Inflammatory macrophage treated with lipopolysaccharide for 4 hours (primary cell): ENCODE results near the gene KIAA1614.
A peak's percentile ranks its signal among the peaks of the same experiment; 100 is the strongest.
"Not testable (repeated sequence)": the region's sequence is repeated elsewhere in the genome, so short reads cannot be mapped to it uniquely, and the experiment has no call there.

Experiments used
- DNase-seq: peaks from one replicate; pipeline ENCODE4 v3.0.0-alpha.2; 2020

Gene KIAA1614

GRCh38 chr1:180946541-180947498, 34.1 kb downstream of the KIAA1614 start:
- DNase-seq: no peak

GRCh38 chr1:180947499-180947885, 34.8 kb downstream of the KIAA1614 start:
- DNase-seq: no peak

GRCh38 chr1:180947901-180948640, 35.4 kb downstream of the KIAA1614 start:
- DNase-seq: no peak

- peak; percentile 21 for DNase-seq
Measured at GRCh38 chr1:180948641-180949615, 36.2 kb downstream of the KIAA1614 start.

- DNase-seq: no peak
Measured at GRCh38 chr1:180949616-180950000, 36.9 kb downstream of the KIAA1614 start.

GRCh38 chr1:180950321-180950720, 37.6 kb downstream of the KIAA1614 start:
- no peak for DNase-seq

GRCh38 chr1:180951186-180951745, 38.6 kb downstream of the KIAA1614 start:
- no peak for DNase-seq

- no peak for DNase-seq
Measured at GRCh38 chr1:180951836-180952656, 39.3 kb downstream of the KIAA1614 start.

- no peak for DNase-seq
Measured at GRCh38 chr1:180952657-180953013, 39.9 kb downstream of the KIAA1614 start.

GRCh38 chr1:180953291-180954004, 40.8 kb downstream of the KIAA1614 start:
- DNase-seq: no peak

- DNase-seq: peak; percentile 6
Measured at GRCh38 chr1:180954005-180954800, 41.5 kb downstream of the KIAA1614 start.

- DNase-seq: no peak
Measured at GRCh38 chr1:180954801-180955165, 42.1 kb downstream of the KIAA1614 start.

- no peak for DNase-seq
Measured at GRCh38 chr1:180956028-180956640, 43.4 kb downstream of the KIAA1614 start.

- not testable (repeated sequence) for DNase-seq
Measured at GRCh38 chr1:180959620-180960019, 46.9 kb downstream of the KIAA1614 start.

GRCh38 chr1:180961622-180962021, 48.9 kb downstream of the KIAA1614 start:
- DNase-seq: no peak

- DNase-seq: peak; percentile 43
Measured at GRCh38 chr1:180962178-180962577, 49.5 kb downstream of the KIAA1614 start.

GRCh38 chr1:180964056-180964455, 51.4 kb downstream of the KIAA1614 start:
- DNase-seq: no peak

- no peak for DNase-seq
Measured at GRCh38 chr1:180964595-180964994, 51.9 kb downstream of the KIAA1614 start.

- DNase-seq: no peak
Measured at GRCh38 chr1:180966312-180966711, 53.6 kb downstream of the KIAA1614 start.
